CD1c-positive myeloid dendritic cell (primary cell): ENCODE results near the gene PTPN20.
"Not testable (repeated sequence)": the region's sequence is repeated elsewhere in the genome, so short reads cannot be mapped to it uniquely, and the experiment has no call there.

Source experiments
- DNase-seq: peaks from one replicate; pipeline ENCODE4 v3.0.0-alpha.2; 2016; ENCODE audit errors: extremely low spot score

The PTPN20 gene

DNA sequence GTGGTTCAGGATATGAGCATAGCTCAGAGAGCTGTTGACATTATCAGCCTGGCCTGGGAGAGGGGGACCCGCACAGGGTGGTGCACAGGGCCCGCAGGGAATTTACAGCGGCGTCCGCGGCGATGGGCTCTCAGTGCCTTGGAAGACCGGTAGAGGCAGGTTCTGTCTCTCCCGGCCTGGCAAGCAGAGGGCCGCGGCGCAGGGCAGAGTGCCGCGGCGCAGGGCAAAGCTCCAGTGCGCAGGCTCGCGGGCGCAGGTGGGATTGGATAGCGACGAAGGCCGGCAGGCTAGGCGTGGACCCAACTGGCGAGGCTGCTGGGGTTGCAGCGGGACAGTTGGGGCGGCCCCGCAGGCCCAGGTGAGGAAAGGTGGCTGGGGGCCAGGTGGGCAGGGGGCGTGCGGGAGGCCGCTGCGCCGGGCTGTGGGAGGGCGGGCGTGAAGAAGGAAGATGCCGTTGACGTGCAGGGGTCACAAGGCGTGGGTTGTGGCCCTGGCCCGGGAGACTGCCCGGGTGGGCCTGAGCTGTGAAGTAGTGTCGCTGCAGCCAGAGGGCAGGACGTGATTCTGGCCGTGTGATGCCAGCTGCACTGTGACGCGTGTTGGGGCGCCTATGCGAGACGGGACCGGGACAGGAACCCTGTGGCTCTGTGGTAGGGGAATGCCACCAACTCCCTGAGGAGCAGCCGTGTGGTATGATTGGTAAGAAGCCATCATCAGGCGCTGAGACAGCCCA is at the start of gene PTPN20:
TSS of gene PTPN20 (plus strand) at position 285 of the 733 bp plus-strand sequence. CDS start 21,072 bp downstream, outside the sequence.
- DNase-seq: not testable (repeated sequence)

DNA sequence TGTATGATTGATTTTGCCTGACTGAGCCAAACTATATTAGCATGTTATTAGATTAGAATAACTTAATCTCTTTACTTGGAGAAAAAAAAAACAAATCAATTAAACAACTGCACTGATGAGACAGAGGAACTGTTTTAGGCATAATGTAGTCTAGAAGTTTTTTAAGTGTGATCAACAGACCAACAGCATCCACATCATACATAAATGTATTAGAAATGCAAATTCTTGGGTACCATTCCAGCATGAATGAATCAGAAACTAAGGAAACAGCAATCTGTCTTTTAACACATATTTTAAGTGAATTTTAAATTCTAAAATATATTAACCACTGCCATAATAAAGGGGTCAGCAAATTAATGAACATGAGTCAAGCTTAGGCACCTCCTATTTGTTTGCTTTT is 41.5 kb upstream of the PTPN20 start:
- DNase-seq: not testable (repeated sequence)

DNA sequence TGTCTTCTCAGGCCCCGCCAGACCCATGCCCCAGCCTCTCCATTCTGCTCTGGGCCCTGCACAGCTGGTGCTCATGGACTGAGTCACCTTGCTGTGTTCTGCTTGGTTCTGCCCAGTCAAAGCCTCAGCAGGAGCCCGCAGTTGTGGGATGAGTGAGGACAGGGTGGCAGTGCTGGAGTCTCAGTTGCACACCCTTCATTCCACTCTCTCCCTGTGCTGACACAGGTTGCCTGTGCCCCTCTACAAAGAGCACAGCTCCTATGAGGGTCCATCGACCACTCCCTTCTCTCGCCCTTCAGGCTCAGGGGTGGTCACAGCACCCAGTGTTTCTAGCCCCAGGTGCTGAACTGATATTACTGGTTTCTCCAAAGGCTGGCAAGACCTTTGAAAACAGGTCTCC is 39.6 kb upstream of the PTPN20 start:
- DNase-seq: not testable (repeated sequence)

DNA sequence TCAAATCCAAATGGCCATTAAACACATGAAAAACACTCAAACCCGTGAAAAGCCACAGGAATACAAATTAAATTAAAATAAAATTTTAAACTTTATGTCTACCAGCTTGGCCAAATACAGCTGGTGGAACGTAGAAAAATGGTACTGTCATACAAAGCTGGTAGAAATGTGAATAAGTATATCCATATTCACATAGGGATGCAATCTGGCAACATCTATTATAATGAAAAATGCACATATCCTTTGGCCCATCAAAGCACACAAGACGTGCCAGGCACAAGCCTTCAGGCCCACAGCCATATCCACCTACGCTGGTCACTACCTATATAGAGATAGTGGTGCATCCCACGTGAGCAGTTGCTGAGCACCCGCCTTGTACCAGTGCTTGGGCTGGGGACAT is 35.9 kb upstream of the PTPN20 start:
- DNase-seq: not testable (repeated sequence)

DNA sequence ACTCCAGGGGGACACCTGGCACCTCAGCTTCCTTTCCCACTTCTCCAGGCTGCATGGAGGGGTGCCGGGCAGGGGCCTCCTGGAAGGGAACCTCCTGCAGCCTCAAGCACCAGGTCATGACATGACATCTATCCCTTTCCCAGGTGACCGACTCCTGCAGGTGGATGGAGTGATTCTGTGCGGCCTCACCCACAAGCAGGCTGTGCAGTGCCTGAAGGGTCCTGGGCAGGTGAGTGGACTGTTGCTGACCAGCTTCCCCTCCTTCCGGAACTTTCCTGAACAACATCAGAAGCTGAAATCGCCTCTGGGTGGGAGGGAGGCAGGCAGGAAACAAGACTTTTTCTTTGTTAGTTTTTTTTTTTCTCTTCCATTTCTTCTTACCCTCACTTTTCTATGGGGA is 34.5 kb upstream of the PTPN20 start:
- not testable (repeated sequence) for DNase-seq

GRCh38 chr10:46878761-46879160 is 32.5 kb upstream of the PTPN20 start:
- DNase-seq: not testable (repeated sequence)

DNA sequence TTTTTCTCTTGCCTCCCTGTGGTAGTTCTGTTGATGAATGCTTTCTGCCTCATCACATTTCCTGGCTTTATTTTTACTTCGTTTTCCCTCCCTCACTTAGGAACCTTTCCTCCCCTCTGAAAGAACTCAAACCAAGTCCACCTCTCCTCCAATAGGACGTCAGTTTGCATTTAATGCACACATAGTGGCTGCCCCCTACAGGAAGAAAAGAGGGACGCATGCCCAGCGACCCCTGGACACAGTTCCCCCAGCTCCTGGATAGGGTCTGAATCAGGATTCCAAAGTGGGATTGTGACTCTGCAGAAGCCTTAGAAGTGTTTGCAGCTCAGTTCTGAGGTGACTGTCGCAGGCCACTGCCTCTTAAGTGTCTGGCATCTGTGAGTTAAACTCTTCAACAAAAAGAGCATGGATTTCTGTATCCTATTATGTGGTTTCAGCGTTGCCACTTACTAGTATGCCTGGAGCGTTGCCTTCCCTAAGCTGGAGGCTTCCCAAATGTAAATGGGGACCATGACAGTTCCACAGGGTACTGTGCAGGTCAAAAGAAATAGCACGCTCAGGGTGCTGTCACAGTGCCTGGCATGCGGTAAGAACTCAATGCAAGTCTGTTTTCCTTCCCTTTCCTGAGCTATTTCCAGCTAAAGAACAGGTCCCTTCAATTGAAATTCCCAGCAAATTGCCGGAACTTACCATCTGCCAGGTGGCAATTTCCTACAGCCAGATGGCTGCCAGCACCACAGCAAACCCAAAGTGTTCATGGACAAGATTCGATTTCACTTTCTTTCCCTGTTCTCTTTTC is 20.2 kb upstream of the PTPN20 start:
- not testable (repeated sequence) for DNase-seq

DNA sequence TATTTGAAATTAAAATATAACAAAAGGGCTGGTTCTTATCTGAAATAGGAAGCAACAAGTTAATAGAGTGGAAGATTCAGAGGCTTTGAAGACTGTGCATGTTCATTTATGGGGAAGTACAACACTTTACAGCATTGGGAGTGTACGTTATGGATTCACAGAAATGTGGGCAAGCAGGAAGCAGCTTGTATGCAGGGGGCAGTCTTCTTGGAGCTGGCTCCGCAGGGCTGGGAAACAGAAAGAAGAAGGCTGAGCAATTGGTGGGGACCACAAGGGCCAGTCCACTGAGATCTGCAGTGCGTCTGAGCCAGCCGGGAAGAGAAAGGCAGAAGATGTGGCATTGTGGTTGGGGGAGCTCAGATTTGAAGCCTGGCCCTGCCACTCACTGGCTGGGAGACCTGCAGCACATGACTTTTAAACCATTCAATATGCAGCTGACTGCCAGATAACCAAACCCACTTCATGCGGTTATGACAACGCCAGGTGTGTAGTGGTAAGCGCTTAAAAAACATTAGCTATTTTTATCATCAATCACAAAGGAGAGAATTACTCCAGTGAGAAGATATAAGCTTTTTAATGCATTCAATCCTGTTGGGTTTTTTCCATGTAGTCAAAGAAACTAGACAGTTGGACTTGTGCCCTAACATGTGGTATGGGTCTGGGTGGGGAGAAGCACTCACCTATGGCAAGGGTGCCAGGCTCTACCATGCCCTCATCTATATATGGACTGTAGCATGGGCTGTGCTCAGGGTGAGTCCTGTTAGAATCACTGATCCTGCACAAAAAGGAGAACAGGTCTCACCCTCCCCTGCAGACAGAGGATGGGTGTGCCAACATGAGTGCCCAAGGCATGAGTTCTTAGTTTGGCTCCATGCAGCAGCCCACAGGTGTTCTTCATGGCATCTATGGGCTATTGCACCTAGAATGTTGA is 14.2 kb upstream of the PTPN20 start:
- not testable (repeated sequence) for DNase-seq

DNA sequence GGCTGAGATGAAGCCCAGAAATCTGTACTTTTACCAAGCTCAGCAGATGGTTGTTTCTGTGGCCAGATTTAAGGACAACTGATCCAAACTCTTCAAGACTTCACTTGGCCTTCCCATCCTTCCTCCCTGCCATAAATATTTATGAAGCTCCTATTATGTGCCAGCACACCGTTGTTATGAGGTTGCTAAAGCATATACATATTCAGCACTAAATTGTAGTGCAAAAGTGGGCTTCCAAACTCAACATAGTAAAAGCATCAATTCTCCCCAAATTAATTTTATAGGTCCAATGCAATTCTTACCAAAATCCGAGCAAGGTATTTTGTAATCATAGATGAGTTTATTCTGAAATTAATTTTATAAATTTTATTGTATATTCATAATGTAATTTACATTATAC is 10.0 kb upstream of the PTPN20 start:
- DNase-seq: not testable (repeated sequence)

- not testable (repeated sequence) for DNase-seq
These were observed 7.4 kb upstream of the PTPN20 start for GRCh38 chr10:46903874-46904273.

DNA sequence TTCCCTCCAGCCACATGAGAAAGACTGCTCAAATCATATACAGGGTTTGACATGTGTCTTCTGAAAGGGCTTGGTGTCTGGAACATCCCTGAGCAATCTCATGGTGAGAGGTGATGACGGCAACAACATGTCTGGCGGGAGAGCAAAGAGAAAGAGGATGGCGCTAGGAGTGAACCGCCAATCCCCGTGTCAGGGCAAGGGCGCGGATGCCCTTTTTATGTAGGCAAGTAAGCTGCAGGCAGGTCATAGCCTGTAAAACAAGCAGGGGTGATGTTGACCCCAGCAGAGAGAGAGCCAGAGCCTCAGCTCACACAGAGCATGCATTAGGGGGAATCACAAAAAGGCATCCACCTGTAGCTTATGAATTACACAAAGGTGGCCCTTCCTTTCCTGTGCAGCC is 4.9 kb upstream of the PTPN20 start:
- not testable (repeated sequence) for DNase-seq

DNA sequence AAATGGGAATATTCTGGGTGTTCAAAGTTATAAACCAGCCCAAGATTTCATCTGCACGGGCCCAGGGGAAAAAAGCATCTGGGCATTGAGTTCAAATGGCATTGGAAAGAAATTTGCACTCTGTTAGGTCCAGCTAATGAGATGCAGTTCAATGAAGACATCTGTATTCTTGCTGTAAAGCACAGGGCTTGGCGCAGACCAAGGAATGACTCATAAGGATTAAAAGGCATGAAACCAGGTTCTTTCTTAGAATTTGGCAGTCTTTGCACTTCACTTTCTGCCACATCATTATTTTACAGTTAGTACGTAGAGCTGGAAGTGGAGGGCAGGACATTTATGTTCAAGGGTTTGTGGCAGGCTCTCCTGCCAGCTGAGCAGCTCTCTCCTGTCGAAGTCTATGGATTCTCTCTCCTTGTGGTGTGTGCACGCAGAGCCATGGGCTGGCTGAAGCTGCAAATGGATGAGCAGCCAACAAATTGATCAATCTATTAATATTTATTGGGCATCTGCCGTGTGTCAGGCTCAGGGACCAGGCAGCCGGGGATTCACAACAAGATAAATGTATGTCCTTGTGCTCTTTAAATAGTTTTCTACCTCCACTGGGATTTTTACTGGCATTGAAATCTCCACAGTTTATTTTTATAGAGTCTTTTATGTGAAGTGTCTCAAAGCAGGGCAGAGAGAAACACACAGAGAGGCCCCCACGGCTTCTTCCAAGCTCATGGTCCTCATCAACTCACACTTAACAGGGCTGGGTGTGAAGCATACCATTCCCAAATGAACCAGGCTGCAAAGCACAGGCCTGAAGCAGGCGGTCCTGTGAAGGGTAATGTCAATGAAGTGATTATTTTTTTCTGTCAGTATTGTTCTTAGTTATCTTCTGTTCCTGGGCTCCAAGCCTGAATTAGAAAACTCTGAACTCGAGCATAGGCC is 3.8 kb upstream of the PTPN20 start:
- DNase-seq: not testable (repeated sequence)

DNA sequence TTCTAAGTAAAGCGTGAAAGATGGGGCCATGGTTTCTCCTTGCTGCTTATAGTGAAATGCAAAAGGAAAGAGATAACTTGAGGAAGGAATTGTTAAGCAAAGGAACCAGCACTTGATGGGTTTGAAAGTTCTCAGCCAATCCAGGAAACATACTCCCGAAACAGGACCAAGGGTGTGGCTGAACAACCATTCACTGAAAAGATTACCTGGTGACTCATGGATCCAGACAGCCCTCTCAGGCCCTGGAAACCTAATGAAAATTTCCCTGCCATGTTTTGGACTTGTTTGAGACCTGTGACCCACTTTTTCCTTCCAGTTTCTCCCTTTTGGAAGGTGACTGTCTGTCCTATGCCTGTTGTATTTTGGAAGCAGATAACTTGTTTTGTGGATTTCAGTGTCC is 11.3 kb downstream of the PTPN20 start:
- DNase-seq: not testable (repeated sequence)

GRCh38 chr10:46925156-46925555 is 13.9 kb downstream of the PTPN20 start:
- DNase-seq: not testable (repeated sequence)

- DNase-seq: peak; percentile 0
These were observed 14.6 kb downstream of the PTPN20 start for GRCh38 chr10:46925853-46926252.

GRCh38 chr10:46928810-46929209 is 17.6 kb downstream of the PTPN20 start:
- not testable (repeated sequence) for DNase-seq

DNA sequence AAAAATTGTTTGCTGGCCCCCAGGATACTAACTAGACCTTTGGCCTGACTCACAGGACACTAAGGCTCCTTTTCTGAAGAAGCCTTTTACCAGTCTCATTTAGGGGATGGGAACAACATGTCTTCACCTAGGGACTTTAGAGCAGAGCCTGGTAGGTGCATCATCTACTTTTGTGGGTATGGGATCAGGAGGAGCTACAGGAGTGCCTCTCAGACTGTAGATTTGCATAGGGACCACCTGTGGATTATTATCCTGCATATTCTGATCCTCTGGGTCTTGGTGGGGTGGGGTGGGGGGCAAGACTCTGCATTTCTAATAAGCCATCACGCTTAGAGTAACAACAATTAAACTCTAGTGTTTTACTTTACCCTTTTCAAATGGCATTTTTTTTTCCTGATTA is 21.2 kb downstream of the PTPN20 start:
- DNase-seq: not testable (repeated sequence)

GRCh38 chr10:46941091-46941490 is 29.9 kb downstream of the PTPN20 start:
- not testable (repeated sequence) for DNase-seq

DNA sequence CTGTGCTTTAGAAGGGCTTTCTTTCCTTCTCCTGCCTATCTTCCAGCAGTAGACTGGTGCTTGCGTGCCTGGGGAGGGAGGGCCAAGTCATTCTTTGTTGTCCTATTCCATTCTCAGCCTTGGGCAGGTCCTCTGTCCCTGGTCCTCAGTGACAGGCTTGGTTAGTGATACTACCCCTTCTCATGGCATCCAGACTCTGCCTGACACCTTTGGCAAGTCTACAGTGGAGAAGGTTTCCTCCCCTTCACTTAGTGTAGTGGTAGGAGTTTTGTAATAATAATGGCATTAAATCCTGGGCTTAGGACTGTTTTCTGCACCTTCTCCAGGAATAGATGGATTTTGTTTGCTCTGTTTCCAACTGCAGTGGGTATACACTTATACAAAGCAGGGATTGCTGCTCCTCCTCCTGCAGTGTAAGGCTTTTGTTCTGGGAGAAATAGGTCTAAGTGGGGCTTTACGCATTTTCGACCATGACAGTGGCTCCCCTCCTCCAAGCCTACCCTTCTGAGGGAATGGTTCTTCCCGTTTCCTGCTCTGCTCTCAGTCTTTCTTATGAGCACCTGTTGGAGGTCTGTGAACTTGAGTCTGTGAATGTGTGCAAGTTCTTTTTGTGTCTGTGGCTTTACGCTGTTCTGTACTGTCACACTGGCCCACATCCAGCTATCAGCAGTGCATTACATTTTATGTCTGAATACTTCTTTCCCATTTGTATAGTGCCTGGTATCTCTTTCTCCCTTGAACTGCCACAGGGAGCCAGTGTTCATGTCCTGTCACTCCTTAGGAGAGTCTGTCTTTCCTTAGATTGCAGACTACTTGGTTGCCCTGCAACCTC is 37.7 kb downstream of the PTPN20 start:
- not testable (repeated sequence) for DNase-seq

GRCh38 chr10:46952540-46952939 is 41.3 kb downstream of the PTPN20 start:
- not testable (repeated sequence) for DNase-seq
